ENCODE measurements around the gene SMURF1.

GRCh38 chr7:99184532-99185218, 40.8 kb upstream of the SMURF1 start:
- TF ChIP-seq POLR2A (IDR thresholded peaks at IDR 0.05), result no peak
- no peak for TF ChIP-seq CTCF (IDR thresholded peaks at IDR 0.05)

Data from body of pancreas (tissue), 4 donors.